ENCODE results near the gene PLIN4.

The PLIN4 gene

GRCh38 chr19:4506449-4507149 lies 11.7 kb downstream of the PLIN4 start:
- peak; percentile 27; the same call in 2 of the 3 replicates for ATAC-seq
- TF ChIP-seq RARB (CRISPR knock-in tag; IDR thresholded peaks at IDR 0.05) (no peak), ZFP30 (CRISPR knock-in tag; IDR thresholded peaks at IDR 0.05) (no peak), TSHZ2 (CRISPR knock-in tag; IDR thresholded peaks at IDR 0.05) (no peak), ARNTL (CRISPR knock-in tag; IDR thresholded peaks at IDR 0.05; ENCODE audit: borderline replicate concordance, low read depth) (no peak), OSR1 (CRISPR knock-in tag; IDR thresholded peaks at IDR 0.05) (no peak), TOX (CRISPR knock-in tag; IDR thresholded peaks at IDR 0.05; ENCODE audit: borderline replicate concordance) (no peak), PPARA (CRISPR knock-in tag; IDR thresholded peaks at IDR 0.05; ENCODE audit: borderline replicate concordance) (no peak), CSDC2 (CRISPR knock-in tag; IDR thresholded peaks at IDR 0.05) (no peak)
- TF ChIP-seq, protein P1, sequence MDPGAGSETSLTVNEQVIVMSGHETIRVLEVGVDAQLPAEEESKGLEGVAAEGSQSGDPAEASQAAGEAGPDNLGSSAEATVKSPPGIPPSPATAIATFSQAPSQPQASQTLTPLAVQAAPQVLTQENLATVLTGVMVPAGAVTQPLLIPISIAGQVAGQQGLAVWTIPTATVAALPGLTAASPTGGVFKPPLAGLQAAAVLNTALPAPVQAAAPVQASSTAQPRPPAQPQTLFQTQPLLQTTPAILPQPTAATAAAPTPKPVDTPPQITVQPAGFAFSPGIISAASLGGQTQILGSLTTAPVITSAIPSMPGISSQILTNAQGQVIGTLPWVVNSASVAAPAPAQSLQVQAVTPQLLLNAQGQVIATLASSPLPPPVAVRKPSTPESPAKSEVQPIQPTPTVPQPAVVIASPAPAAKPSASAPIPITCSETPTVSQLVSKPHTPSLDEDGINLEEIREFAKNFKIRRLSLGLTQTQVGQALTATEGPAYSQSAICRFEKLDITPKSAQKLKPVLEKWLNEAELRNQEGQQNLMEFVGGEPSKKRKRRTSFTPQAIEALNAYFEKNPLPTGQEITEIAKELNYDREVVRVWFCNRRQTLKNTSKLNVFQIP (CRISPR knock-in tag; IDR thresholded peaks at IDR 0.05; ENCODE audit: borderline replicate concordance, low read depth): no peak

GRCh38 chr19:4505570-4506448 lies 12.5 kb downstream of the PLIN4 start:
- no peak; the same call in 2 of the 3 replicates for ATAC-seq
- TF ChIP-seq OSR1 (CRISPR knock-in tag; IDR thresholded peaks at IDR 0.05) (no peak), GLIS3 (CRISPR knock-in tag; IDR thresholded peaks at IDR 0.05) (no peak), TCF4 (CRISPR knock-in tag; IDR thresholded peaks at IDR 0.05; ENCODE audit: borderline replicate concordance) (no peak), ISL1 (CRISPR knock-in tag; IDR thresholded peaks at IDR 0.05) (no peak)

- no peak for TF ChIP-seq ZFP3 (CRISPR knock-in tag; IDR thresholded peaks at IDR 0.05)
- no peak for TF ChIP-seq TCF4 (CRISPR knock-in tag; IDR thresholded peaks at IDR 0.05; ENCODE audit: borderline replicate concordance)
- TF ChIP-seq SNAI2 (CRISPR knock-in tag; IDR thresholded peaks at IDR 0.05): no peak
- TF ChIP-seq ARNTL (CRISPR knock-in tag; IDR thresholded peaks at IDR 0.05; ENCODE audit: borderline replicate concordance, low read depth): no peak
- TF ChIP-seq CSRNP3 (CRISPR knock-in tag; IDR thresholded peaks at IDR 0.05): no peak
- TF ChIP-seq TOX (CRISPR knock-in tag; IDR thresholded peaks at IDR 0.05; ENCODE audit: borderline replicate concordance): no peak
- ATAC-seq: no peak
Observed at GRCh38 chr19:4504891-4505569, 13.3 kb downstream of the PLIN4 start.

DNA sequence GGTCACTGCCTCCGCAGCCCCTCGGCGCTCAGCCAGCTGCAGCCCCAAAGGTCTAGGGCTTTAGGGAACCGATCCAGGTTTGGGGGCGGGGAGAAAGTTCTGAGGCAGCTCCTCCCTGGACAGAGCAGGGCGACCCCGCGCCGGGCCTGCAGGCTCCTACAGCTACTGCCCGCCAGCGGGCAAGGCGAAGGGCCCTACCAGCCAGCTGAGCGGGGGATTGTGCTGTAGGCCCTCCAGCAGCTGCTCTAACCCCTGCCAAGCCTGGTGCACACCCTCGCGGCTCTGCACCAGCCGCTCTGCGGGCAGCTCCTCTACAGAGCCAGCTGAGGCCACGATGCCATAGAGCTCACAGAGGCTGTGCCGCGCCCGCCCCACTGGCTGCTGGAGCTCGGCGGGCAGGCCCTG lies 14.0 kb downstream of the PLIN4 start:
- TF ChIP-seq ARNTL (CRISPR knock-in tag; IDR thresholded peaks at IDR 0.05; ENCODE audit: borderline replicate concordance, low read depth) (no peak), TSHZ2 (CRISPR knock-in tag; IDR thresholded peaks at IDR 0.05) (no peak), ZFP3 (CRISPR knock-in tag; IDR thresholded peaks at IDR 0.05) (no peak), ZNF8 (CRISPR knock-in tag; IDR thresholded peaks at IDR 0.05) (no peak), ZC3H10 (CRISPR knock-in tag; IDR thresholded peaks at IDR 0.05) (no peak), CREB5 (CRISPR knock-in tag; IDR thresholded peaks at IDR 0.05; ENCODE audit: low read depth) (no peak), SNAI2 (CRISPR knock-in tag; IDR thresholded peaks at IDR 0.05) (no peak)
- no peak for ATAC-seq
